Measurements from ENCODE around the gene AUNIP.
A peak's percentile ranks its signal among the peaks of the same experiment; 100 is the strongest.

AUNIP gene

DNA sequence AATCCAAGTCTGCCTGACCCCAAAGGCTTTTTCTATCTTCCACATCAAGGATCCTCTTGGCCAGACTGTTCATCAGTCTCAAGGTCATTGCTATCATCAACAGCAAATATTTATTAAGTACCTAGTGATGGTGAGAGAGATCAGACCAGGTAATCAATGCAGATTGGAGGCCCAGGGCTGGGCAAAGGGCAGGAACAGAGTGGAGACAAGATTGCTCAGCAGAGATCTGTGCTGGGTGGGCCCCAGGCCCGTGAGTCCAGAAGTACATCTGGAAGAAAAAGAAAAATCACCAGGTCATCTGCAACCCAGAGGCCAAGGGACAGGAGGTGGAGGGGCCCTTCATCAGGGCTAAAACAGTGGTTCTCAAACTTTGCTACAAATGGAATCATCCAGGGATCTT is 26.3 kb upstream of the AUNIP start:
- TF ChIP-seq CTCF (IDR thresholded peaks at IDR 0.05; ENCODE audit: unreplicated experiment in 3 of 3), result no peak
- H3K27me3 Mint-ChIP-seq (ENCODE audit: low read depth), result no peaks in the 10 kb centered on the region
- peaks cover 28% of the 10 kb centered on the region for H3K36me3 Mint-ChIP-seq (ENCODE audit: low read depth)
- no peak overlapping the region for H3K4me3 Mint-ChIP-seq
- no peak overlapping the region for H3K27ac Mint-ChIP-seq
- H3K4me1 Mint-ChIP-seq, result peaks cover 15% of the 10 kb centered on the region
- H3K9me3 Mint-ChIP-seq, result no peaks in the 10 kb centered on the region

GRCh38 chr1:25881266-25881665 is 22.0 kb upstream of the AUNIP start:
- no peak for TF ChIP-seq CTCF (IDR thresholded peaks at IDR 0.05; ENCODE audit: unreplicated experiment in 3 of 3)
- H3K27ac Mint-ChIP-seq, result no peak overlapping the region
- H3K4me3 Mint-ChIP-seq, result no peak overlapping the region
- peaks cover 2% of the 10 kb centered on the region for H3K4me1 Mint-ChIP-seq
- peaks cover 4% of the 10 kb centered on the region for H3K27me3 Mint-ChIP-seq (ENCODE audit: low read depth)
- no peaks in the 10 kb centered on the region for H3K9me3 Mint-ChIP-seq
- H3K36me3 Mint-ChIP-seq (ENCODE audit: low read depth), result peaks cover 7% of the 10 kb centered on the region

GRCh38 chr1:25880518-25880917 is 21.3 kb upstream of the AUNIP start:
- H3K36me3 Mint-ChIP-seq (ENCODE audit: low read depth), result peaks cover 5% of the 10 kb centered on the region
- H3K27me3 Mint-ChIP-seq (ENCODE audit: low read depth), result peaks cover 8% of the 10 kb centered on the region
- peak overlapping the region in 1 of 3 experiments; percentile 38 for H3K27ac Mint-ChIP-seq
- no peaks in the 10 kb centered on the region for H3K9me3 Mint-ChIP-seq
- no peak for TF ChIP-seq CTCF (IDR thresholded peaks at IDR 0.05; ENCODE audit: unreplicated experiment in 3 of 3)
- H3K4me1 Mint-ChIP-seq, result peaks cover 6% of the 10 kb centered on the region
- no peak overlapping the region for H3K4me3 Mint-ChIP-seq

DNA sequence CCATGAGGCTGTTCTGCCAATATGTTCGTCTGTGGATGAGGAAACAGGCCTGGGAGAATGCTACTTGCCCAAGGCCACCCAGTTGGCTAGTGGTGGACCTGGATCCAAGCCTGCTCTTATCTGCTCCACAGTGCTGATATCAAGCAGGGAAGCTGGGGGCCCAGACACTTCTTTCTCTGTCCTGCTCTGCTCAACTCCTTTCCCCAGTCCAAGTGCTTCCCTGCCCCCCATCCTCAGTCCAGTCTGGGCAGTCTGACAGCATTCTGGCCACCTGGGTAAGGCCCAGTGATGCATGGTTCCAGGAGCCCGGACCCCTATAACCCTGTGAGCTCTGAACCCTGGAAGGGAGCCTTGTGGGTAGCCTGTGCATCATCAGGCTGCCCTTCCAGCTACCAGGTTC is 20.4 kb upstream of the AUNIP start:
- Mint-ChIP-seq H3K4me3 (no peak overlapping the region), H3K27ac (peak overlapping the region in 2 of 3 experiments; percentile 11 to 28), H3K27me3 (ENCODE audit: low read depth) (peaks cover 8% of the 10 kb centered on the region), H3K9me3 (no peaks in the 10 kb centered on the region), H3K36me3 (ENCODE audit: low read depth) (no peaks in the 10 kb centered on the region), H3K4me1 (peaks cover 6% of the 10 kb centered on the region)
- no peak for TF ChIP-seq CTCF (IDR thresholded peaks at IDR 0.05; ENCODE audit: unreplicated experiment in 3 of 3)

DNA sequence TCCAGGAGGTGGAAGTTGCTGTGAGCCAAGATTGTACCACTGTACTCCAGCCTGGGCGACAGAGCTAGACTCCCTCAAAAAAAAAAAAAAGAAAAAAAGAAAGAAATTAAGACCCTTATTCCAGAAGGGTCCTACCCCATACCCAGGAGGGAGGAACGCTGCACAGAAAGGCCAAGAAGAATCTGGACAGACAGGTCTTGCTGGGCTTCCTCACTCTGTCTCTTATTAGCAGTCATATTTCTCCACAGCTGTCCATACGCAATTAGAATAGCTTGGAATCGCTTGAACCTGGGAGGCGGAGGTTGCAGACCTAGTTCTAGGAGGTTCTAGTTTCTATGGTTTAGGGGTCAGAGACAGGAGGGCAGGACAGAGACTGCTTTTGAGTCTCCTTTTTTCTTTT is 19.4 kb upstream of the AUNIP start:
- no peaks in the 10 kb centered on the region for H3K9me3 Mint-ChIP-seq
- H3K4me1 Mint-ChIP-seq, result peaks cover 6% of the 10 kb centered on the region
- H3K36me3 Mint-ChIP-seq (ENCODE audit: low read depth), result no peaks in the 10 kb centered on the region
- no peak for TF ChIP-seq CTCF (IDR thresholded peaks at IDR 0.05; ENCODE audit: unreplicated experiment in 3 of 3)
- H3K27me3 Mint-ChIP-seq (ENCODE audit: low read depth), result peaks cover 8% of the 10 kb centered on the region
- H3K27ac Mint-ChIP-seq, result peak overlapping the region in 2 of 3 experiments; percentile 62 to 74
- H3K4me3 Mint-ChIP-seq, result no peak overlapping the region

DNA sequence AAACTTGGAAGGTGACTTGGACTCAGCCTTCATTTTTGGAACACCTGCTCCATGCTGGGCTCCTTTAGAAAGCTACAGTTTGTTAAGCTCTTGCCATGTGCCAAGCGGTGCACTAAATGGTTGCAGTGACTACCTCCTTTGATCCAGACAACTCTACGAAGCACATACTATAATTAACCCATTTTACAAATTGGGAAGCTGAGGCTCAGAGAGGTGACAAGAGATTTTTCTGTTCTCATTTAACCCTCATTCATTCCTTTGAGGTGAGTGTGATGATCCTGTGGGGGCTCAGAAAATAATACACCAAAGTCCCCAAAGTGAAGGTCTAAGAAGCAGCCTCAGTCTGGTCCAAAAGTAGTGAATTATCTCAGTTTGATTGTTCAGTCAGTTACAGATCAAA is 17.9 kb upstream of the AUNIP start:
- no peak for TF ChIP-seq CTCF (IDR thresholded peaks at IDR 0.05; ENCODE audit: unreplicated experiment in 3 of 3)
- H3K27ac Mint-ChIP-seq, result no peak overlapping the region
- H3K36me3 Mint-ChIP-seq (ENCODE audit: low read depth), result no peaks in the 10 kb centered on the region
- H3K9me3 Mint-ChIP-seq, result no peaks in the 10 kb centered on the region
- no peak overlapping the region for H3K4me3 Mint-ChIP-seq
- H3K27me3 Mint-ChIP-seq (ENCODE audit: low read depth), result peaks cover 8% of the 10 kb centered on the region
- peaks cover 15% of the 10 kb centered on the region for H3K4me1 Mint-ChIP-seq

All from nephron (organoid).